HG03439 (cell line): Measurements from ENCODE around the gene NOP9.
A peak's percentile ranks its signal among the peaks of the same experiment; 100 is the strongest.

Experiments
- ATAC-seq: cut with Tn5 transposase; IDR thresholded peaks from one replicate; pipeline ENCODE4 v1.9.1; 2021; ENCODE audit warnings: mild to moderate bottlenecking, moderate library complexity; ENCODE audit not compliant: unreplicated experiment

Gene NOP9, protein sequence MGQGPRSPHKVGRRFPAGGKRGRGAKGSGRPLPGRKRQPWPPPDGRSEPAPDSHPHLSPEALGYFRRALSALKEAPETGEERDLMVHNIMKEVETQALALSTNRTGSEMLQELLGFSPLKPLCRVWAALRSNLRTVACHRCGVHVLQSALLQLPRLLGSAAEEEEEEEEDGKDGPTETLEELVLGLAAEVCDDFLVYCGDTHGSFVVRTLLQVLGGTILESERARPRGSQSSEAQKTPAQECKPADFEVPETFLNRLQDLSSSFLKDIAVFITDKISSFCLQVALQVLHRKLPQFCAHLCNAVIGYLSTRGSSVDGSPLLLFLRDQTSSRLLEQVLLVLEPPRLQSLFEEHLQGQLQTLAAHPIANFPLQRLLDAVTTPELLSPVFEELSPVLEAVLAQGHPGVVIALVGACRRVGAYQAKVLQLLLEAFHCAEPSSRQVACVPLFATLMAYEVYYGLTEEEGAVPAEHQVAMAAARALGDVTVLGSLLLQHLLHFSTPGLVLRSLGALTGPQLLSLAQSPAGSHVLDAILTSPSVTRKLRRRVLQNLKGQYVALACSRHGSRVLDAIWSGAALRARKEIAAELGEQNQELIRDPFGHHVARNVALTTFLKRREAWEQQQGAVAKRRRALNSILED

DNA sequence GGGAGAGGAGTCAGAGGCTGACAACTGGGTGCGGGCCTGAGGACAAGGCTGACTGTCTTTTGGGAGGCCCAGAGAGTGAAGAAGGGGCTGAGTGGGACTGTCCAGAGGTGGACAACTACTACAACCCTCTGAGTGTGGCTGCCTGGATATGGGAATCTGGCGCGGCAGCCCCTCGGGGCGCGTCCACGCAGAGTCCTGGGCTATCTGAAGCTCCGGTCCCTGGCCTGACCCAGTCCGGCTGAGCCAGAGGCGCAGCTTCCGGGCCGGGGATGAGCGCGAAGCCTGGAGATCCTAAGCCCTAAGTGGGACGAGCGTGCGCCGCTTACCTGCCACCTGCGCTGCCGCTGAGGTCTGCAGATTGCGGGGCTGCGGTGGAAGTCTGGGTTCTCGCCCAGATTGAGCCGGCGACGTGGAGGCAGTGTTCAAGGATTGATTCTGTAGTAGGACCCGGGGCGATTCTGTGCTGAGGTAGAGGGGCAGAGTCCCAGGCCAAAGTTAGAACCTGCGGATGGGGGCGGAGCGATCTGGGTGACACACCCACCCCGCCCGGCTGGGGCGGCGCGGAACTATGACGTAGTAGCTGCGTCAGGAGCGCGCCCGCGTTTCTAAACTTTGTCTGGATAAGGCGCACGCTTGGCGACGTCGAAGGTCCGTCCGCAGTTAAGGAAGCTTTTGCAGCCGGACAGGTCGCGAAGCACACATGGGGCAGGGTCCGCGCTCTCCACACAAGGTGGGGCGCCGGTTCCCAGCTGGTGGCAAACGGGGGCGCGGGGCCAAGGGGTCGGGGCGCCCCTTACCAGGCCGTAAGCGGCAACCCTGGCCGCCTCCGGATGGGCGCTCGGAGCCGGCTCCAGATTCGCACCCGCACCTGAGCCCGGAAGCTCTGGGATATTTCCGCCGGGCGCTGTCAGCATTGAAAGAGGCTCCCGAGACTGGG lies at the start of gene NOP9, which contains the start of gene DHRS1:
NOP9 (plus strand) TSS at position 596 of the 937 bp plus-strand sequence; CDS start at position 701, 105 bp downstream.
DHRS1 (minus strand) TSS at position 526 of the 937 bp plus-strand sequence. CDS start 674 bp downstream, outside the sequence.
- peak; percentile 84 for ATAC-seq

DNA sequence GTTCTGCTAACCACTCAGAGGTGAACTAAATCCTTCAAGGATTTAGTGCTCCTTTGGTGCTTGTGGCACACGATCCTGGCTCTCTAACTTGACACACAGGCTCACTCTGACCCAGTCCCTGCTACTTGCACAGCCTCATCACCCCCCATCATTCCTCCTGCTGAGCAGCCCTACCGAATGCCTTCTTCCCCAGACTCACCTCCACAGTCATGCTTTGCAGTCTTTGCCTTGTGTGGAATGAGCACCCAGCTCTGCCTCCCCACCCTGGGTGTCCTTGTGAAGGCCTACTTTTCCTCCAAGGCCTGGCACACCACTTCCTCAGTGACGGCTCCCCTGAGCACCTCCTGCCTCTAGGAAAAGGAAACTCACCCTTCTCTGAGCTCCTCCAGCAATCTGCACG lies 49.3 kb upstream of the NOP9 start:
- ATAC-seq, result no peak

DNA sequence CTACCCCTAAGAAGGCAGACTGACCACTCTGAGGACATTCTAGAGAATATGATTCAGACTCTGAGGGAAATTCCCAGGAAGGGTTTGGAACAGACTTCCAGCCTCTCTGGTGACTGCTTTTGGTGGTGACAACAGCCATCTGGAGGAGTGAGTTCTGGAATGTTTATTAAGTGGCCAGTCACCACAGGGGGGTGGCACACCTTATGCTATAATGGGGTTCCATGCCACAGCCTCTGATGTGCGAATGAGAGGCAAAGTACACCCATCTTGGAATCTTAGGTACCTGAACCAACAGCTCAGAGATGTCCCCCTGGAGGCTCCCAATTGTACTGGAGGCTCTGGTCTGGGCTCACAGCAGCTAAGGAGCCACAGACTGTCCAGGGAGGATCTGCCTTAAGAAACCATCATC lies 47.8 kb upstream of the NOP9 start:
- ATAC-seq, result no peak

DNA sequence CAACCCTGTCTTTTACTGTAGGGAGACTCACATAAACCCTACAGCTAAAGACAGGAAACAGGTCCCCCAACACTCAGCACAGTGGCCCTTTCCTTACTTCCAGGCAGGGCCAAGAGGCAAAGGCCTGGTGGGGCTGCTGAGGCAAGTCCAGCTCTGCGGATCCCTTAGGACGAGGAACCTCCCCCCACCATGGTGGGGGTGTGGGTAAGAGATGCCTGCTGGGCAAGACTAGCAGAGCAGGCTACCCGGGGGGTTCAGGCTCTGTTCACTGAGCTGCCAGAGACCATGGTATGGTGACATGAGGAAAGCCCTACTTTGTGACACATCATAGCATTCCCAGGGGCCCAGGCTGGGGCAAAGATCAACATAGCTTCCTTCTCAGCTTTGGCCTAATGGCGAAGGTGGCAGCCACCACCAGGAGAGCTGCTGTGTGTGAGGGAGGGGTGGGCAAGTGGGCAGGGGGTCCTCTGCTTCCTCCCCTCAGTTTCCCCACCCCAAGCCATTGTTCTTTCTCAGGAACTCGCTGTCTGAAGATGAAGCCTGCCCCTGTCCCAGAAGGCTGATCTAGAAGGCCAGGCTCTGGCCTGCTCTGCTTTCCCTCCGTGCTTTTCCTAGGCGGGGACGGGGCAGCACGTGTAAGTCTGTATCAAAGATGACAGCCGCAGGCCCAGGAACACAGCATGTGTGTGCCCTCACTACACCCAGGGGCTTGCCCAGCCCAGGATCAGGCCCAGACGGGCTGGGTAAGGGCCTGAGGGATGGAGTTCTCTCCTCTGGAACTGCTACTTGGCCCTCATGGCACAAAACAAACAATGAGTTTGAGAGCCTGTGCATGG lies 47.1 kb upstream of the NOP9 start:
- no peak for ATAC-seq

DNA sequence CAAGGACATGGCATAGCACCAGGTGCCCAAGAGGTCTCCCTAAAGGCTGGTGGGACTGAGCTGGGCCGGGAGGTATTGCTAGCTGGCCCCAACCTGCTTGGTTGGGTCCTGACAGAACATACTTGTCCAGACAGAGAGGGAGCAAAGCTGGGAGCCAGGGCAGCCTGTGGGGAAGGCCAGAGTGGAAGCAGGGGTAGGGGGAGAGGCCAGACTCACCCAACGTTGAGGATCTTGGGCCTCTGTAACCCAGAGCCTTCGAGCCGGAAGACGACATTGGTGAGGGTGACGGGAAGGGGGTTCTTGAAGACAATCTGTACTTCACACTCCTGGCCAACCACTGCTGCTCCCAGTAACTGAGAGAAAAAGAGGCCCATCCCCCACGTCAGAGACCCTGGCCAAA lies 45.7 kb upstream of the NOP9 start:
- no peak for ATAC-seq

DNA sequence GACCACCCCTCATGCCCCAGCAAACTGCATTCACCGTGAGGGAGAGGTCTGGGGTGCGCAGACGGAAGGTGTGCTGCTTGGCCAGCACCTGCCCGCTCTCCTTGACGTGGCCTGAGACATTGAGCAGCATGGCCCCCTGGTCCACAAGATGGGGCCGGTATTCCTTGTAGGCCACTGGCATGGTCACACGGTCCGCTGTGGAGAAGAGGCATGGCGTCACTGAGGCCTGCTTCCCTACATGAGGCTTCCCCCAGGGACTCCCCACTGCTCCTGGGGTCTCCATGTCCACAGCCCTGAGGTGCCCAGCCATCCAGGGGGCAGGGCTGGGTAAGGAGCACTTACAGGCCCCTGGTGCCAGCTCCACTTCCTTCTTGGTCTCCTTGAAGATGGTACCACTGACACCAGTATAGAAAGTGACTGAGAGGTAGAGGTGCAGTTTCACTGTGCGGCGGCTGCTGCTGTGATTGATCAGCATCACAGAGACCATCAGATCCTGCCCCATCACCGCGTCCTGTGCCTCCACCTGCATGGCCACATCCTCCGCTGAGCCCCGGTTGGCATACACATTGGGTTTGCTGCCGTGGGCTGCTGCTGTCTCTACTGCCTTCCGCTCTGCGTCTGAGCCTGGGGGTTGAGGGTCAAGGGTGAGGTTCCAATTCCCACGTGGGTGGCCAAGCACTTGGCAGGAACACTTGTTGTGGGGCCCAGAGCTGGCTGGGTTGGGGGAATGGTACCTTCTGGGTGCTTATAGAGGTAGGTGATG lies 44.8 kb upstream of the NOP9 start:
- no peak for ATAC-seq

DNA sequence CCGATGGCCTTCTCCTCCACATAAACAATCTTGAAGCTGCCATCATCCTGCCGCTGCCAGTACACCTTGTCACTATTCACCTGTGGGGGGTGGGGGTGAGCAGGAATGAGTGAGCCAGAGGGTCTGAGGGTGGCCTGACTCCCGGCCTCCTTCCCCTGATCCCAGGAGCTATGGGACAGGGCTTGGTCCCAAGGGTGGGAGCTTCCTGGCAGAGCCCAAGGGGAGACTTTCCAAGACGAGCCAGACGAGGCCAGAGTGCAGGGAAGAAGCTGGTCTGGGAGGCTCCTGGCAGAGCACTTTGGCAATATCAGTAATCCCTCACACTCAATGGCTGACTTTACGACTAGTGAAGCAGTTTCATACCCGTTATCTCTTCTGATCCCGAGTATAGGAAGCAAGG lies 44.2 kb upstream of the NOP9 start:
- no peak for ATAC-seq

DNA sequence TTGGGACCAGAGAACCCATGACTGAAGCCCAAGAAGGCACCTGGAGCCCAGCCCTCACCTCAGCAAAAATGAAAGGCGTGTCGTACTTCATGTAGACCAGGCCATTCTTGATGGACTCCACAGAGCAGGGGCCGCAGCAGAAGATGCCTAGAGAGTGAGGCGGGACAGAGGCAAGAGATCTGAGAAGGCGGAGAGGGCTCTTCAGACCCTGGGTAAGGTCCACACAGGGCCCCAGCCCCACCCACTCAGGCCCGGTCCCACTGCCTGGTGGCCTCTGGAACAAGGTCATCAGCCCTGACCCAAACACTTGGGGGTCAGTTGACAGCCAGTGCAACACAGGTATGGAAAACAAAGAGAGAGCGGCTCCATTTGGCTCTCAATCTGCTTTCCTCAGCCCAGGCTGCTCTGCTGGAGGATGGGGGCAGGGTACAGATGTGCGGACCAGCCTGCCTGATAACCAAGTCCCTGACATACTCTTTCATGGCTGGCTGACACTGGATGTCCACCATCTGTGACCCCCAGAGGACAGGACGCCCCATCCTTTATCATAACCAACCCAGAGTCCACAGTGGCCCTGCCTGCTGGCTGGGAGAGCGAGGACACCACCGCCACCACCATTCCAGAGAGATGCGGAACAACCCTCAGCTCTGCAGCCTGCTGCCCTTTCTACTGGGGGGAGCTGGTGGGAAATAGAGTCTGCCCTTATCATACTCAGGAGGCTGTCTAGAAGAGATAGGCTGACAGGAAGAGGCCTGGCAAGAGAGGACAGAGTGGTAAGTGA lies 43.5 kb upstream of the NOP9 start:
- ATAC-seq, result no peak

DNA sequence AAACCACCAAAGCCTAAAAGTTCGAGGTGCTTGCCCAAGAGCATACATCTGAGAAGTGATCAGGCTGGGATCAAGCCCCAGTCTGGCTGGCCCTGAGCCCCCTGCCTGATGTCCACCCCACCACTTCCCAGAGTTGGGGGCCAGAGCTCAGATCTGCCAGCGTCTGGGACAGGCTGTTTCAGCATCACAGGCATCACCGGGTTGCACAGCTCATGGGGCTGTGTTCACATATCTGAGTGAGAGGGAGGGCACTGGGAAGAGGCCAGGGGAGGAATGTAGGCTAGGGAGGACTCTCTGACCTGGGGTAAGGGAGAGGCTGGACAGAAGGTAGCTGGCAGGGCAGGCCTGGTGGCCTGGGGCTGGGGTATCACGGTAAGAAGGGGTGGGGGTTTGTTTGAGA lies 42.7 kb upstream of the NOP9 start:
- no peak for ATAC-seq

DNA sequence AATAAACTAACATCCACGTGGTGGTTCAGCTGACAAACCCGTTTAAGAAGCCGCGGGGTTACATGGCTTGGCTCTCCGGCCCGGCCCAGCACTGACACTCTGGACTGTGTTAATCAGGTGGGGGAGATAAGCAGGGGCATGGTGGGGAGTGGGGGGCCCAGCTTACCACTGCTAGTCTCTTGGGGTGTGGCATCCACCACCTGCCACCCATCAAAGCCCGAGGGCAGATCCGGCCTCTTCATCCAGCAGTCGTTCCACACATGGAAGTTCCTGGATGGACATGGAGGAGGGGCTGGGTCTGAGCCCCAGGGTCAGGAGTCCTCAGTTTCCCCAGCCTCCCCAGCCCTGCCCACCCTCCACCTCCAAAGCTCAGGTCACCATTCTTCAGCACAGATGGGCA lies 41.5 kb upstream of the NOP9 start:
- no peak for ATAC-seq

DNA sequence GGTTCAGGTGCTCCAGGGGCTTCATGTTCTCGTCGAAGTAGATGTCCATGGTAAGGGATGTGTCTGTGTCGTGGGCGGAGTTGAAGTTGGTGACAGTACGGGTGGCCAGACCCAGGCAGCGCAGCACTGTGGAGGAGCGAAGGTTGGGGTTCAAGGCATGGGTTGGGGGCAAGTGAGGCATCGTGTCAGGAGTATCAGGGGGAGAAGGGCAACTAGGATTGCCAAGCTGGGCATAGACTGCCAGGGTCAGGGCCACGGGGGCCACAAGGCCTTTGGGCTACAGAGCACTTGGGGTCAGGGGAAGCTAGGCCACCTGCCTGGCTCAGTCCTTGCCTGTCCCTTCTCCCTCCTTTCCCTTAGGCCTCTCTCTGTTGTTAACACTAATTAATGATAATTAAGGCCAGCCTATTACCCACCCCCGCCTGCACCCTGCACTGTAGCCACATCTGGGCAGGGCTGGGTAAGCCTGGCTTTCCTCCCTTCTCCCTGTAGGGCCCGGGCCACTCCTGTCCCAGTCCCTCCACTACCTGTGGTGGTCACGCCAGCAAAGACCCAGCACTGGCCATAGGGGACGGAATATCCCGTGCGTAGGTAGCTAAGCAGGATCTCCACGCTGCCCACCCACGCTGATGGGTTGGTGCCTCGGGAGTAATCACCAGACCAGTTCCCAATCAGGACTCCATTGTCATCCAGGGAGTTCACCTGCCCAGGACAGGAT lies 40.9 kb upstream of the NOP9 start:
- ATAC-seq, result no peak

DNA sequence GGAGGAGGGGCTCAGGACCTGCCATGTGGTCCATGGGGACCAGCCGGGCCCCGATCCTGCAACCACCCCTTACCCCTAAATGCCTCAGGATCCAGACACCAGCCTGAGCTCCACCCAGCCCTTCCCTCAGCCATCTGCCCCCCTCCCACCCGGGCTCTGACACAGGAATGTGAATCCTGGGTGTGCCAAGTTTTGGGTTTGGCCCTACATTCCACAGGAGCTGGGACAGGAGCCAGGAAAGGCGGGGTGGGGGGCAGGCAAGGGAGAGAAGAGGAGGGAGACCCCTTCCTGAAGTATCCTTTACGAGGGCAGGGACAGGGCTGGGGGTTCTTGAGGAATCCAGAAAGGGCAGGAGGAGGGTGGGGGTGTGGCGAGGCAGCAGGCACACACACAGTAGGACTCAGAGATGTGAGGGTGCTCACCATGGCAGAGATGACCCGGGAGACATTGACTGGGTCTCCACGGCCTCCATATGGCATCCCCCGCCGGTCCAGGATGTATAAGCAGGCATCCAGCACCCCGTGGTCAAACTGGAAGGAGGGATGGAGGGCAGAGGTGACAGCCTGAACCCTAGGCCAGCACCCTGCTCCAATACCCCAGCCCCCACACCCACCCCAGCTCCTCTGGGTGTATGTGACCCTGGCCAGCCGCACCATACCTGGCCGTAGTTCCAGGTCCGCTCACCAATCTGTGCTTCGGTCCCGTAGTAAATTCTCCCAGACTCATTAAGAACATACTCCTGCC lies 40.2 kb upstream of the NOP9 start:
- ATAC-seq, result no peak

DNA sequence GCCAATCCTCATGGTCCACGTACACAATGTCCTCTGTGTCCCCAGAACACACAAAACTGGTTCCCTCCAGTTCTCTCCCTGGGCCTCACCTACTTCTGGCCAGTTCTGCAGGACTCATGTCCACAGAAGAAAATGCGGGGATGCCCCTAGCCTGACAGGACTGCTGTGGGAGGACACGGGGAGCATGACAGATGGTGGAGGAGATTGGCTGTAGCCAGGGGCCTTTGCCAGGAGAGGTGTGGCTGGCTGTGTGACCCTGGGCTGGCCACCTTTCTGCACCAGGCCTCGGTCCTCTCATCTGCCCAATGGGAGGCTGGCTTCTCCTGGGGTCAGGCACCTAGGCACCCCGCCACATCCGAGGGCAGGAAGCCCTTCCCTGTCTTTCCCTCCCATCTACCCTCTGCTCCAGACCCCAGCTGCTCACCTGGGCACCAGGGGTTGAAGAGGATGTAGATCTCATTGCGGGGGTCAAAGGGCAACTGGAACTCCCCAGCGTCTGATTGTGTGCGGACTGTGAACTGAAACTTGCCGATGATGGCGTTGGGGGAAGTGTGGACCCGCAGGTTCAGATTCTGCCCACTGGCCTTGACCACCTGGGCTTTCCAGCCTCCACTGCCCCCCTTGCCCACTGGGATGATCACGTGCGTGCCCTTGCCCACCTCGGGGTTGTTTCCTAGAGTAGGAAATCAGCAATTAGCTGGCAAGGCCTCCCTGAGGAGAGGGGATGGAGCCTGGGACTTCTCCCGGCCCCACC lies 39.4 kb upstream of the NOP9 start:
- ATAC-seq, result no peak

DNA sequence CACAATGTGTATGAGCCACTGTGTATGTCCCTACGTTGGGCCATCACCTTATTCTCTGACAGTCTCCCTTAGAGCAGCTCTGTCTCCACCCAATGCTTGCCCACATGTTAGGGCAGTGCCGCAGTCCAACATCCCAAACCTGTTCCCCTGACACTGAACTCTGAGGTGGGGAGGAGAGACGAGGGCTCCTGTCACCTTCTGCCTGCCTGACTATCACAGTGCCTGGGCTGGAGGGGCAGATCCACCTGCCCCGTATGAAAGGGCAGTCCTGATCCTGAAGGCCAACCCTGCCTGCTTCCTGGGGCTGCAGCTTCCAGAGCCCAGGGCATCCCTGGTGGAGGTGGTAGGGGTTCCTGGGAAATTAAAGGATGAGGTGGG lies 38.9 kb upstream of the NOP9 start:
- ATAC-seq, result no peak

DNA sequence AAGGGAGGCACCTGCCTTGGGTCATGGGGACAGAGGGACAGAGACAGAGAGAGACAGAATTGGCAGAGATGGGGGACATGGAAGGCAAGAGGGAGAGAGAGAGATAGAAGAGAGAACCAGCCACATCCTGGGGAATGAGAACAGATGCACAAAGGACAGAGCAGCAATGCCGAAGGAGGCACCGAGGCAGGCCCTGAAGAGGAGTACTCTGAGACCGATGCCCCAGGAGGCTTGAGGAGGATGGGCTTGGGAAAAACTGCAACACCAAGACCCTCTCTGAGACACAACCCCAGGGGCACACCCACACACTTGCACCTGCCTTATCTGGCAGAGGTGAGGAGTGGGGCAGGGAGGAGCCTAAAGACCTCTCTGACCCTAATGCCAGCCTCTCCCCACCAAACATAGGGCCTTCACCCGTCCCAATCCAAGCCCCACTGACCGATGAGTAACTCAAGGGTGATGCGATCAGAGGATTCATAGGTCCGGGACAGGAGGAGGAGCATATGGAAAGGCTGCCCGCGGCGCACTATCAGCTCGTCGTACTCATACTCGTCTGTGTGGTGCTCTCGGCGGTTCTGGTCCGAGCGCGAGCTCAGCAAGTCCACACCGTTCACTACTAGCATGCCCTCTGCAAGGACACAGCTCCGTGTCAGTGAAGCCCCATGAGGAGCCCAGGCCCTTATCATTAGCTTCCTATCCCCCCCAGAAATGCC lies 38.2 kb upstream of the NOP9 start:
- ATAC-seq, result no peak

DNA sequence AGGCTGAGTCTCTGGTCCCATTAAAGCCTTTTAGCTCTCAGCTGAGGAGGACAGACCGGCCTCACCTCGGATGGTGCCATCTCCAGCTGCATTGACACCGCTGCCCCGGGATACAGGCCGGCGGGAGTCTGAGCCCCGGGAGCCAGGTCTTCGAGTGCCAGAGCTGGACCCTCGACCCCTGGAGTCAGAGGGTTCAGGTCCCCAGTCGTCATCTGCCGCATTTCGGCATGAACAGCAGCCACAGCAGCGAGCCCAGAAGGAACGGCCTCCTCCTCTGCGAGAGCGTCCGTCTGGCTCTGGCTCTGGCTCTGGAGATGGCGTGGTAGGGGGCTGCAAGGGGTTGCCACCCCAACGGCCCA lies 37.7 kb upstream of the NOP9 start:
- no peak for ATAC-seq
